Adrenal gland (tissue), 5 donors: ENCODE data around the gene LMO7.

Experiments
- POLR2A ChIP-seq, 2 donors: fragments of 450-650 bp; IDR thresholded peaks; one replicate each; pipeline ENCODE4 v1.6.1; 2017; ENCODE audit warnings: antibody characterized with exemption in 2 of 2, mild to moderate bottlenecking in 2 of 2, moderate library complexity in 1 of 2
- TF ChIP-seq, protein P1 (sequence below), 6 experiments: fragments of 450-650 bp in 4 of 6; fragments of 200-600 bp in 2 of 6; sonication (generic) in 1 of 6; IDR thresholded peaks; 1 replicate in 5 of 6; 2 replicates in 1 of 6; pipeline versions ENCODE4 v1.5.1 to v1.8.0; 2016 to 2021; ENCODE audit warnings: antibody characterized with exemption in 6 of 6, mild to moderate bottlenecking in 2 of 6, moderate library complexity in 1 of 6
- donor health status: DM: no; HTN: no; CAD: no.

DNA sequence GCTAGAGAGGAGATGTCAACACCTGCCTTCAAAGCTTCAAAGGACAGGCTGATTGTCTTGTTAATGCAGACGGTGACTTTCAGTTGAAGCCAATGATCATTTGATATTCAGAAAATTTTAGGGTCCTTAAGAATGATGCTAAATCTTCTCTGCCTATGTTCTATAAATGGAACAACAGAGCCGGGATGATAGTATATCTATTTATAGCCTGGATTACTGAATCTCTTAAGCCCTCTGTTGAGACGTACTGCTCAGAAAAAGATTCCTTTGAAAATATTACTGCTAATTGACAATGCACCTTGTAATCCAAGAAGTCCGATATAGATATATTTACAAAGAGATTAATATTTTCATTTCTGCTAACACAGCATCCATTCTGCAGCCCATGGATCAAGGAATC lies 35.8 kb upstream of the LMO7 start:
- TF ChIP-seq, protein P1, sequence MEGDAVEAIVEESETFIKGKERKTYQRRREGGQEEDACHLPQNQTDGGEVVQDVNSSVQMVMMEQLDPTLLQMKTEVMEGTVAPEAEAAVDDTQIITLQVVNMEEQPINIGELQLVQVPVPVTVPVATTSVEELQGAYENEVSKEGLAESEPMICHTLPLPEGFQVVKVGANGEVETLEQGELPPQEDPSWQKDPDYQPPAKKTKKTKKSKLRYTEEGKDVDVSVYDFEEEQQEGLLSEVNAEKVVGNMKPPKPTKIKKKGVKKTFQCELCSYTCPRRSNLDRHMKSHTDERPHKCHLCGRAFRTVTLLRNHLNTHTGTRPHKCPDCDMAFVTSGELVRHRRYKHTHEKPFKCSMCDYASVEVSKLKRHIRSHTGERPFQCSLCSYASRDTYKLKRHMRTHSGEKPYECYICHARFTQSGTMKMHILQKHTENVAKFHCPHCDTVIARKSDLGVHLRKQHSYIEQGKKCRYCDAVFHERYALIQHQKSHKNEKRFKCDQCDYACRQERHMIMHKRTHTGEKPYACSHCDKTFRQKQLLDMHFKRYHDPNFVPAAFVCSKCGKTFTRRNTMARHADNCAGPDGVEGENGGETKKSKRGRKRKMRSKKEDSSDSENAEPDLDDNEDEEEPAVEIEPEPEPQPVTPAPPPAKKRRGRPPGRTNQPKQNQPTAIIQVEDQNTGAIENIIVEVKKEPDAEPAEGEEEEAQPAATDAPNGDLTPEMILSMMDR (IDR thresholded peaks at IDR 0.05) = no peak
- no peak for TF ChIP-seq POLR2A (IDR thresholded peaks at IDR 0.05)
